ENCODE measurements around the gene OGDH.
A peak's percentile ranks its signal among the peaks of the same experiment; 100 is the strongest.

The OGDH gene

DNA sequence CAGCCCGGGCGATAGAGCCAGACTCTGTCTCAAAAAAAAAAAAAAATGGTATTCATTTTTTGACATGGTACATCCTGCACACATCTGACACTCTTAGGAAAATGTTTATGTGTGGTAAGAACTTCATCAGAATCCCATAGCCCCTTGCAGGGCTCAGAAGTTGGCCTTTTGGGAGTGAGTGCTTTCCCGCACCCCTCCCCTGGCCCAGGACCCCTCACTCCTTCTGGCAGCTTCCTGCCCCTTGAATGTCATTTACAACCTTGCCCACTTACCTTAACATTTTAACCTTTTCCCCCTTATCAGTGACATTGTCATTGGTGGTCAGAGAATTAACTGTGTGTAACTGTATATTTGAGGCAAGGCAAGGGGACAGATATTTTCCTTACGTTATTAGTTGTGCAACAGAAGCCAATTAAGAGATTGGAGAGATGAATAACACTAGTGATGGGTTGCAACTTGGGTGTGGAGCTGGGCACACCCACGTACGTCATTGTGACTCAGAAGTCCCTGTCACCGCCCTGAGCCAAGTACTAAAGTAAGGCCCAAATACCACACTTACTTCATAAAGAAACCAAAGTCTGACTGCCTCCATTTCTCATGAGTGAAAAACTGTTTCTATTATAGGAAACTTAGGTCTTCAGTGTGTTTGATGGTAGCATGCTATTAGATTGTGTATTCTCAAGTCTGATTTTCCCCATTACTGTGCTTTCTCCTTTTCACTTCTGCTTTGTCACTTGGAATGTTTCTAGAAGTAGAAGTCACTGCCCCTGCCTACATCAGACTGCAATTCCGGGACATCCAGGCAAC is 31.6 kb downstream of the OGDH start:
- peak; percentile 47 to 54 for DNase-seq (ENCODE audit: low read depth in 2 of 2)

DNA sequence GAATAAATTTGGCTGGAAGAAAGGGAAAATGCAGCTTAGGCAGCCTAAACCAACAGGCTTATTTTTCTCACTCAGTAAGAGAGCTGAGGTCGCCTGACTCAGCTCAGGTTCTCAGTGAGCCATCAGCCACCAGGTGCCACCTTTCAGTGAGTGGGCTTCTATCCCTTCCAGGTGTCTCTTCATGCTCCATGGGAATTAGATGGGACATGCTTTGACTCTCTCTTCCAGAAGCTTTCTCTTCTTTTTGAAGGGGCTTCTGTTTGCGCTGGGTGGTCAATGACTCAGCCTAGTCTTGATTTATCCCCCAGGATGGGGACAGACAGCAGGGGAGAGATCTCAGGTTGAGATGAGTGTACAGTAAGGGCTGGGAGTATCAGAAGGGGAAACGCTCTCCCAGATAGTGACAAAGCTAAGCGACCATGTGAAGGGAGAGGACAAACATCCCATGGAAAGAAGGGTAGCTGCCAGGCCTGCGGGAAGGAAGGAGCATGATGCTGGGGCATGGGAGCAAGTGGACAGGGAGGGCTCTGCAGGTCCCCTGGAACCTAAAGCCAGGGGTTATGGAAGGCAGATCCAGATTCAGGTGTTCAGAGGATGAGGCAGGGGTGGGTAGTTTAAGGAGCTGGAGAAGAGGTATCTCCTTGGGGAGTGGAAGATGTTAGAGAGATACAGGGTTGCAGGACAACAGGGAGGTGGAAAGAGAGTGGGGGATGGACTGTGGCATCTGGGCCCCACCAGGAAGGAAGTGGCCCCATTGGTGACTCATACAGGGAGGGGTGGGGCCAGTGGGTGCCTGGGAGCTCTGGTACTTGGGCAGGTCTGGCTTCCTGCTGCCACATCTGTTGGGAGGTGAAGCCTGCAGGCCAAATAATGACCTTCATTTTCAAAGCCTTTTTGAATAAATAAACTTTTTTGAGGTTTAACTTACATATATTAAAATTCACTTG is 32.5 kb downstream of the OGDH start:
- peak; percentile 56 to 59 for DNase-seq (ENCODE audit: low read depth in 2 of 2)

DNA sequence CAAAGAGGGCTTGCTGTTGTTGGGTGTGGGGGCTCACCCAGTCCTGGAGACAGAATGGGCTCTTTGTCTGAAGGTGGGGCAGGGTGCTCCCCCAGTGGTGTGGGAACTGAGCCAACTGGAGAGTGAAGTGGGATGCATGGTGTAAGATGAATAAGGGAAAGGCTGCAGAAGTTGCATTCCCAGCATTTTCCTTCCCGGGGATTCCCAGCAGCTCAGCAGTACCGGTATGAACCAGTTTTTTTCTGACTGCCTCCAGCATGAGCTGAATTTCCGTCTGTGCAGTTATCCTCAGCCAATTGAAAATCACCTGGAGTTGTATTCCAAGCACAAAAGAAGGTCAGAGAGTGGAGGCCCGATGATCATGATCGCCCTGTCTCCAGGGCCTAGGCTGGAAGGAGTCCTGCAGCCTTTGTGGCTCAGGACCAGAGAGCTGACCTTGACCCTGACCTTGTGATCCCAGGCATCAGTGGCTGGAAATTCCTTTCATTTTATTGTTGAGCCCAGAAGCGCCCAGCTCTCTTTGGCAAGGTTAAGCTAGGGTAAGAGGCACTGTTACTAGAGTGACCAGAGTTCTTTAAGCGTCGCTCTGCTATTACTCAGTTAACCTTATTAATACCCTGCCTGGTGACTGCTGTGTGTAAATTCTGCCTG is 33.4 kb downstream of the OGDH start:
- no peak for DNase-seq (ENCODE audit: low read depth in 2 of 2)

DNA sequence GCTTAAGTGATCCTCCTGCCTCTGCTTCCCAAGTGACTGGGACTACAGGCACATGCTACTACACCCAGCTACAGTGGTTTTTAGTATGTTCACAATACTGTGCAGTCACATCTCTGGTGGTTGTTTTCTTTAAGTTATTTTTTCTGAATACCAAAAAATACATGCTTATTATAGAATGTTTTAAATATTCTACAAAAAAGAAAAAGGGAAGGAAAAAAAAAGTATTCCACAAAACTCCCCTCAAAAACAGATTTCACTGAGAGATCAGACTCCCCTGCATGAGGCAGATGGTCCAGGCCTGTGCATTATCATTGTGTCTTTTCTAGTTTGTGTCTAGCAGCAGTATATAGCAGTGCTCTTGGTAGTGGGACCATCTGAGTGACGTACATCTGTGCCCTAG is 36.8 kb downstream of the OGDH start:
- DNase-seq (ENCODE audit: low read depth in 2 of 2): no peak

DNA sequence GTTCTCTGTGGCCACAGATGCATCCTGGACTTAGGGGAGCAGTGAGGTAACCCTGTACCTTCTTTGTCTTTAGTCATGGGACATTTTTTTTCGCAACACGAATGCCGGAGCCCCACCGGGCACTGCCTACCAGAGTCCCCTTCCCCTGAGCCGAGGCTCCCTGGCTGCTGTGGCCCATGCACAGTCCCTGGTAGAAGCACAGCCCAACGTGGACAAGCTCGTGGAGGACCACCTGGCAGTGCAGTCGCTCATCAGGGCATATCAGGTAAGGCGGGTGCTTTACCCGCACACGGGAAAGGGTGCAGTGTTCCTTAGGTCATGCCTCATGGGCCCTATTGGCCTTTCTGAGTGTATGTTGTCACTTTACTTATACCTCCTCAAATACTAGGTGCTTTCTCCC is 38.8 kb downstream of the OGDH start:
- no peak for DNase-seq (ENCODE audit: low read depth in 2 of 2)

DNA sequence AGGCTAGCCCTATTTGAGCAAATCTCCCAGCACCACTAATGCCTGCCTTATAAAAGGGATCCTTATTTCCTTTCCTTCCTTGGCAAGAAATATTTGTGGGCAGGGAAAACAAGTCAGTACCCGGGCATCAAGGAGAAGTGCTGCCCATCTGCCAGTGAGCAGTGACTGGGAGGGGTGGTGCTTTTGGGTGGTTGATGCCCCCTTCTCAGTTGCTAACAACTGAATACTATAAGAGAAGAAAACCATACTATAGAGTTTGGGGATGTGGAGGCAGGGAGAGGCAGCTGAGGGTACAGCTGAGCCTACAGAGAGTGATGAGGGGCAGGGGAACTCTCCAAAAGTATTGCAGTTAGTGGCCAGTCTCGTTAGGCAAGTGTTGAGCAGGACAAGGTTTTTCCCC is 39.3 kb downstream of the OGDH start:
- DNase-seq (ENCODE audit: low read depth in 2 of 2): no peak

DNA sequence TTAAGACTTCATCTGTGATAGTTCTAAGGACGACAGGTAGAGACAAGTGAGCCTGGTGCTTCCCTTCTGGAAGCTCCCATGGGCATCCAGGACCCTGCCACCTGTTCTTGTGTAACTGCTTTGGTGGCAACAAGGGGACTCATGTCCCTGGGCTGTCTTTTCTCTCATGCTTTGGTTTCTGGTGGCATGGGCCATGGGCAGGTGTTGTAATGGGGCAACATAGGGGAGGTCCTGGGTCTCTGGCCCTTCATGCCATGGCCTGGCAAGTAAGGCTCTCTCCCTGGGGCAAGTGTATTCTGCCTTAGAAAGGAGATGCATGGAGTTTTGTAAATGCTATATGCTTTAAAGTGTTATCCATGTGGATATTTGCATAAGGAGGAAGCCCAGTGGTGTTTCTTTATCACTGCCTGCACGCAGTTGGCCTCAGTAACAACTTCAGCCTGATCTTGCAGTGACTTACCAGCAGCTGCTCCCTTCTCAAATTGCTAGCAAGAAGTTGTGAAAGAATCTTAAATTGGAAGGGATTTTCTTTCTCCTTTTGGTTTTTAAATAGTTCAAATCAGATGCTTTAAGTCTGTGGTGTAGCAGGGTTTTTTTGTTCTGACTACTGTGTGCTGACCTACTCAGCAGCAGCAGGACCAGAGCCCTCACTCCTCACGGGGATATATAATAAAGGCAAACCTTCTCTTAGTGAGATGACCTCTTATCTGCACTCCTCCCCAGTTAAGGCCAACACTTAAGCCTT is 39.9 kb downstream of the OGDH start:
- no peak for DNase-seq (ENCODE audit: low read depth in 2 of 2)

DNA sequence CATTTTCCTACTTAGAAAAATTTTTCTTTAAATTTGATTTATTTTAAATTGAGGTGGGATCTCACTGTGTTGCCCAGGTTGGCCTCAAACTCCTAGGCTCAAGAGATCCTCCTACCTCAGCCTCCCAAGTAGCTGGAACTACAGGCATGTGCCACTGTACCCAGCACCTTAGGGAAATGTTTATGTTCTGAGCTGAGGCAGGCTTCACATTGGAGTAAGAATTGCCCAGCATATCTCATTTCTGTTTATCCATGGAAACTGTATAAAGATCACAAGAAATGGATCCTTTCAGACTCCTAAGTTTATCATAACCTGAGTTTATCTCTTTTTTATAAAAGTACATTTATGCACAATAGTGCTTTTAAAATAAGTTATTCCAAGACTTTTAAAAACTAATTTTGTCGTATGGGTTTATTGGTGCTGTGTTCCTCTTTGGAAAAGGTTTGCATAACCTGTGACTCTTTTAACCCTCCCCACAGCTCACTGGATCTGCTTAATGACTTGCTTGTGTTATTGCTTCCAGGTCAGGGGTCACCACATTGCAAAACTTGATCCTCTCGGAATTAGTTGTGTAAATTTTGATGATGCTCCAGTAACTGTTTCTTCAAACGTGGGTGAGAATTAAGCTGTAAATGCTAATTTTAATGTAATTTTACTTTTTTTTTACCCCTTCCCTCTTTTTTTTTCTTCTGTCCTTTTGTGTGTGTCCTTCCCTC is 40.7 kb downstream of the OGDH start:
- no peak for DNase-seq (ENCODE audit: low read depth in 2 of 2)

DNA sequence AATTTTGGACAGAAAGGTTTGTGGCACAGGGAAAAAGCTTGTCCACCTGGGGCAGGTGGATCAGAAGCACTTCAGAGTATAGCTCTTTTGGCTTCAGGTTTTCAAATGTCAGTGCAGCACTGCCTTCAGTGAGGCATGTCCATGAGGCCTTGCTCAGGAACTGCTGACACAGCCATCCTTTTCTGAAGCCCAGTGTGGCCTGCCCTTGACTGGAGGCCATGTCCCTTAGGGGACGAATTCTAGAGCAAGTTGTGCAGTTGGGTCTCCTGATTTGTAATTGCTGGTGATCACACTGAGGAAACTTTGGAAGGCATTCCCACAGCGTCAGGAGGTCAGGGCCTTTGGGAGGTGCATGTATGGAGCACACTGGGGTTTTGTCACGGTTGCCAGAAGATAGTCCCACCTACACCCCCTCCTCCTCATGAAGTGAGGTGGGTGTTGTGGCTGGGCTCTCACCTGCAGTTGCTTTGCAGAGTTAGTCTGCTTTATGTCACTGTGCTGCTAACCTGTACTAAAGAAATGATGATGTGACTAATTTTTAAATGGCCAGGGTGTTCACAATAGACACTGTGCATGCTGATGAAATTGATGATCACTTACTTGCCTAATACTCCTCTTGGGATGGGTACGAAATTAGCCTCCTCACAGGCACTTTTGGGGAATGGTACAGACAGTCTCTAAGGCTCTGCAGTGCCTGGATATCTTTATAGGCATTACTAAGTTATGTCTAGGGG is 41.7 kb downstream of the OGDH start:
- DNase-seq (ENCODE audit: low read depth in 2 of 2): no peak

DNA sequence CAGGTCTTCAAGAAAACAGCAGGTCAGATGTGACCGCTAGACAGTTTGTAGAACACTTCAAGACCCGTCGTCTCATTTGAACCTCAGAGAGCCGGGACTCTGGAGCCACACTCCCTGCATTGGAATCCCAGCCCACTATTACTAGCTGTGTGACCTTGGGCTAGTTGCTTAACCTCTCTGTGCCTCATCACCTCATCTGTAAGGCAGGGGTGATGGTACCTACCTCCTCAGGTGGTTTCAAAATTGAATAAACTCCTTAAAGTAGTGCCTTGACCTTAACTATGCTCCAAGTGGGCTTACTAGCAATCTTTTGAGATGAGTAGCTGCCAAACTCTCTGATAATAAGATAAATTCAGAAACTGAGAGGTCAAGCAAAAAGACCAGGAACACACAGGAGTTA is 43.8 kb downstream of the OGDH start:
- no peak for DNase-seq (ENCODE audit: low read depth in 2 of 2)

DNA sequence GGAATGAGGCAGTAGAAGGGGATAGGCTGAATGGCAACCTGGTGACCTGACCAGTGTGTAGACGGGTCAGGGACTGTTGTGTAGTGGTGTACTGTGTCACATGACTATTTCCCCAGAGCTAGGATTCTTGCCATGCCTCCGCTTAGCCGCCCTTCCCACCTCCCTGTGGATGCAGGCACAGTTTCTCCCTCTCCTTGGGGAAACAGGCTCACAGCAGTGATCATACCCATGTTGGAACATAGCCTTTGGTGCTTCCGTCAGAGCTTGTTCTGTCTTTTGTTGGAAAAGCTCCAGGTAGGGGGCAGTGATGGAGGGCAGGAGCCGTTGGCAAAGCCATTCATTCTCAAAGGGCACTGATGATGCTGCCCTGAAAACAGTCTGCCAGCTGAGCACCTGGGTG is 44.3 kb downstream of the OGDH start:
- DNase-seq (ENCODE audit: low read depth in 2 of 2): no peak

DNA sequence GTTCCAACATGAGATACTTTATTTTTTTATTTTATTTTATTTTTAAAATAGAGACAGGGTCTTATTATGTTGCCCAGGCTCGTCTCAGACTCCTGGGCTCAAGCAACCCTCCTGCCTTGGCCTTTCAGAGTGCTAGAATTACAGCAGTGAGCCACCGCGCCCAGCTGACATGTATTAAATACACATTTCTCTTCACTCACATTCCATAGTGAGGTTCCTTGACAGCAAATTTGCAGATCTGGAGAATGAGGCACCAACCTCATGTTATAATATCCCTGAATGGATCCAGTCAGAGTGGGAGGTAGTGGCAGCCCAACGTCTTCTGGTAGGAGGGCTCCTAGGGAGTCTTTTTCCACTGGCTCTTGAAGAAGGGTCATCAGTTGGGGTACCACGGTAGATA is 46.1 kb downstream of the OGDH start:
- DNase-seq (ENCODE audit: low read depth in 2 of 2): no peak

DNA sequence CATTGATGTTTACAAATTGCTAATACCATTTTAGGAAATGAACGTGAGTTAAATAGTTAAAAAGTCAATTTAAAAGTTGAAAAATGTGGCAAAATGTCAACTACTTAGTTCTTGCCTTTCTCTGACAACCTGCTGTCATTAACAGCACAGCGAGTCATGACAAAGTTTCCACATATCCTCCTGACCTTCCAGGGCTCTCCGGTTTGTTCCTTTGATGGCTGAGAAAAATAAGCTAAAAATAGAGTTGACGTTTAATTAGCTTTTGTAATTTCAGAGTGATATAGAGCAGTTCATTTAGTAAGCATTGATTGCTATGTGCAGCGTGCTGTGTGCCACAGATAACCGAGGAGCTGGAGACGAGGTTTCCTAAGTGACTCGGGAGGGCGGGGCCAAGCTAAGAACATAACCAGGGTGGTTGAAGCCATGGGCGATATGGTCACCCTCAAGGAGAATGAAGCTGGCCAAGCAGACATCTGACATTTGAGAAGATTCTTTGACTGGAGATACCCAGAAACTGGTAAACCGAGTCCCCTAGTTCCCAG is 47.9 kb downstream of the OGDH start:
- DNase-seq (ENCODE audit: low read depth in 2 of 2): no peak

DNA sequence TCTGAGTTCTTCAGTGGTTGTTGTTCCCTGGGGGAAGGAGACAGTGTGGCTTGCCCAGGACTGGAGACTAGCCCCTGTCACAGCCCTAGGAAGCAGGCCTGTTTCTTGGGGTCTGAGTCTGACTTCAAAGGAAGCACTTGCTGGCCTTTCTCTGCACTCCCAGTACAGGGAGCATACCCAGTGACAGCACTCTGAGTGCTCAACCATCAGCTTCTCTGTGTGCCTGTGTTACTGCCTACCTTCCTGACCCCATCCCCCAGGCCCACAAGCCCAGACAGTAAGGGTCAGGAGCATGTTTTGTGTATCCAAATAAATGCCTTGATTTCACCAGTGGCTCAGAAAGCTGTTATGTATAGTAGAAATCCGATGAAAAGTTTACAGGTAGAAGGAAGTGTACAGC is 48.9 kb downstream of the OGDH start:
- no peak for DNase-seq (ENCODE audit: low read depth in 2 of 2)

DNA sequence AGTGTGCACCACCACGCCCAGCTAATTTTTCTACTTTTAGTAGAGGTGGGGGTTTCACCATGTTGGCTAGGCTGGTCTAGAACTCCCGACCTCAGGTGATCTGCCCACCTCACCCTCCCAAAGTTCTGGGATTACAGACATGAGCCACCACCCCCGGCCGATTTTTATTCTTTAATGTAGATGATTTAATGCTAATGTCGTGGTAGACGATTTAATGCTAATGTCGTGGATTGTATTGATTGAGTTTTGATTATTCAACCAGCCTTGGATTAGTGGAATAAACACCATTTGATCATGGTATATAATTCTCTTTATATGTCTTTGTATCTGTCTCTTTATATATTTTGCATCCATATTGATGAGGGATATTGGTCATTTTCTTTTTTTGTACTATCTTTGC is 52.6 kb downstream of the OGDH start:
- no peak for DNase-seq (ENCODE audit: low read depth in 2 of 2)

DNA sequence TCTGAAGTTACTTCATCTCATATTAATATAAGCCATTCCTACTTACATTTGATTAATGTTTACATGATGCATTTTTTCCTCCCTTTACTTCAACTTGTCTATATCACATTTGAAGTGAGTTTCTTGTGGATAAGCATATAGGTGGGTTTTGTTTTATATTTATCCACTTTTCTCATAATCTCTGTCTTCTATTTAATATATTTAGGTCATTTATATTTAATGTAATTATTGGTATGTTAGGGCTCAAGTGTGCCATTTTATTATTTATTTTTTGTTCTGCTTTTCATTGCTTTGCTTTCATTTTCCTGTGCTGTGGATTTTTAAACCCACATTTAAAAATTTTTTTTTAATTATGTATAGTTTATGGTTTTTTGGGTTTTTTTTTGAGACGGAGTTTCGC is 54.8 kb downstream of the OGDH start:
- DNase-seq (ENCODE audit: low read depth in 2 of 2): no peak

DNA sequence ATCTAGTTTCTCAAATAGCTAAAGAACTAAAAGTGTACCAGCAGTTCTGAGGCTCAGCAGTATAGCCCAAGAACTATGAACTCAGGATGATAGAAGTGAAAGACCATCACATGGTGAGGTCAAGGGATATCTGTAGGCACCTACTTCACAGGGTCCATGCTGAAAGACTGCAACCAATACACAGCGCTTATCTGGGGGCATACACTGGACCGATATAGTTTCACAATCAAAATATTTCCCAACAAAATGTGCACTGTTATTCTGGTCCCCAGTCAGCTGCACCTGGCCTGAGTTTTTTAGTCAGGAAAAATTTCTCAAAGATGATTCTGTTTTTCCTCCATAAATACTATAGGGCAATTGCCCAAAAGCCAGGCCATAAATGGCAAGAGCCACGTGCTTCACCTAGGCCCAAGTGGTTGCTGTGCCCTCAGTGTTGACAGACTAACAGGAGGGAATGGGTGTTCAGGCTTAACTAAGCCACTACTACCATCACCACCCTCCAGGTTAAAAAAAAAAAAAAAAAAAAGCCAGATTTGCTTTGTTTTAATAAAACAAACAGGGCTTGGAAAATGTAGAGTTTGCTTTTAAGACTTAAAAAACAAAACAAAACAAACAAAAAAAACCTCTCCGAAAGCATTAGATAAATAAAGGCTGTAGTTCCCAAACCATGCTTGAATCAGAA is 58.5 kb downstream of the OGDH start:
- DNase-seq (ENCODE audit: low read depth in 2 of 2): no peak

DNA sequence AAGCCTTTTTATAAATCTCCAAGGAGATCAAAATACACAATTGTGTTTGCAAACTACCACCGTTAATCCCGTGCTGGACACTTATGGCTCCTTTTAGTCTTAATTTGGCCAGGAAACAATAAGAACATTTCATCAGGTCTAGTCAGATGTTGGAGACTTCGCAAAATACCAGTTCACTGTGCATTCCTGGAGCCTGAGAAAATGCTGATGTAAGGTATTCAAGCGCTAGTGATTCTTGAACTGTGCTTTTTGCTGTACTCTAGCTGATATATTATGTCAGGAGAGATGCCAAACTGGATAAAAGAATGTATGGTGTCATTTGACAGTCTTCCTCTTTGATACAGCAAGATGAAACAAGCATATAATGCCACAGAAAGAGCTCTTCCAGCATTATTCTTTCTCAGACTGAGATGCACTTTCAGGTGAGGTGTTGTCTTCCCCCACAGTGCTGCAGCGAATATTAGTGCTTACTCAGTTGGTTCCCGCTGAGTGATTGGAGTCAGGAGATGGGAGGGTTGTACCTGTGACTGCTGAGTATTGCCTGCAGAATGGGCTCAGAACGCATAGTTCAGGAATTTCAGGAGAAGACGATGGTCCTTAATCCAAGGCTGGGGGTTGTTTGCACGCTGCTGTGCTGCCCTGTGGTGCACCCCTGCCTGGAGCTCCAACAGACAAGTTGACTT is 59.2 kb downstream of the OGDH start:
- no peak for DNase-seq (ENCODE audit: low read depth in 2 of 2)

DNA sequence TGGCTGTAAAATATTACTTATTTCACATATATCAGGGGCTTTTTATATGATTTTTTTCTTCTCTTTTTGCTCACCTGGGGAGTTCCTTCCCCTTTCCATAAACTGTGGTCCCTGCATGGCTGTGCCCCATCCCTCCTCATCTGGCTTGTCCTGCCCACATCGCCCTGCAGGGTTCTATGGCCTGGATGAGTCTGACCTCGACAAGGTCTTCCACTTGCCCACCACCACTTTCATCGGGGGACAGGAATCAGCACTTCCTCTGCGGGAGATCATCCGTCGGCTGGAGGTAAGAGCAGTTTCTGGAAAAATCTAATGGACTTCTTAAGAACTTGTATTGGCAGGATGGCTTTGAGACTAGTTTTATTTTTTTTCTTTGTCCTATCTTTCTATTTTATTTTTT is 60.1 kb downstream of the OGDH start:
- no peak for DNase-seq (ENCODE audit: low read depth in 2 of 2)

All from stimulated activated CD8-positive, alpha-beta memory T cell treated with anti-CD3 and anti-CD28 coated beads, Interleukin-7, amount 100 ng/mL, for 1 hour (primary cell).